A549 (cell line): ENCODE data around the gene CFAP44. TPM values are rescaled to one million over a fixed set of nuclear protein-coding genes. Genes with fewer than 3 reads are reported as not detected.

Experiments used
- ATAC-seq, 2 experiments: fragments of 200-7000 bp in 1 of 2; fragments of >200 bp in 1 of 2; cut with Nextera tagmentation in 1 of 2; cut with Tn5 transposase in 1 of 2; 3 replicates each; pipeline versions ENCODE4 v1.8.0 to v1.9.1; 2018 to 2020; ENCODE audit warnings: mild to moderate bottlenecking in 1 of 2, moderate library complexity in 1 of 2
- CTCF ChIA-PET: fragments of 300-600 bp; sonication (Branson Sonifier 250); formaldehyde crosslinking; extraction: SDS; loops from one replicate; lab custom pipeline; 2021; ENCODE audit warnings: antibody characterized with exemption, inconsistent platforms; lab: Yijun Ruan, JAX
- POLR2A ChIA-PET: fragments of 350-600 bp; formaldehyde crosslinking; extraction: SDS; loops from one replicate; lab custom pipeline; 2021; ENCODE audit warnings: antibody characterized with exemption, inconsistent platforms; lab: Yijun Ruan, JAX
- DNase-seq, 2 experiments: peaks; one replicate each; pipeline versions ENCODE4 v3.0.0 to v3.0.0-alpha.2; 2011 to 2016; ENCODE audit warnings: low read depth in 1 of 2, low spot score in 1 of 2
- FAIRE-seq: peaks from 2 replicates; lab custom pipeline; 2011; peaks lifted over from hg19 to GRCh38; lab: Jason Lieb, UNC
- H3K27ac ChIP-seq, 2 experiments: fragments of >200 bp; sonication (Bioruptor Twin); formaldehyde crosslinking; 3 replicates each; pipeline ENCODE4 v1.5.1; 2016 to 2017
- H3K4me1 ChIP-seq: fragments of >200 bp; sonication (Bioruptor Twin); formaldehyde crosslinking; 3 replicates; pipeline ENCODE4 v1.6.1; 2016
- H3K4me2 ChIP-seq: fragments of >200 bp; sonication (Bioruptor Twin); formaldehyde crosslinking; 3 replicates; pipeline ENCODE4 v1.6.1; 2016
- H3K4me3 ChIP-seq: fragments of >200 bp; sonication (Bioruptor Twin); formaldehyde crosslinking; 3 replicates; pipeline ENCODE4 v1.5.1; 2016
- H3K9me3 ChIP-seq: fragments of >200 bp; sonication (Bioruptor Twin); formaldehyde crosslinking; 3 replicates; pipeline ENCODE4 v1.6.1; 2016
- CBX2 ChIP-seq: fragments of 200-600 bp; sonication (generic); IDR thresholded peaks from 2 replicates; pipeline ENCODE4 v1.6.1; 2016; ENCODE audit warnings: low read depth, mild to moderate bottlenecking, borderline replicate concordance
- CBX8 ChIP-seq: fragments of 200-600 bp; sonication (generic); IDR thresholded peaks from 2 replicates; pipeline ENCODE4 v1.6.1; 2016
- CEBPB ChIP-seq, 2 experiments: fragments of >200 bp in 1 of 2; sonication (Bioruptor Twin) in 1 of 2; formaldehyde crosslinking in 1 of 2; IDR thresholded peaks; 2 replicates each; pipeline ENCODE4 v1.6.1; 2012 to 2016
- CHD2 ChIP-seq: fragments of 150-350 bp; IDR thresholded peaks from 2 replicates; pipeline ENCODE4 v1.6.1; 2014; ENCODE audit warnings: low read length; ENCODE audit not compliant: partially characterized antibody
- CTCF ChIP-seq: fragments of >200 bp; sonication (Bioruptor Twin); formaldehyde crosslinking; IDR thresholded peaks from 3 replicates; pipeline ENCODE4 v1.5.1; 2016
- EHF ChIP-seq: fragments of 250-450 bp; sonication (Bioruptor Pico); IDR thresholded peaks from 2 replicates; pipeline ENCODE4 v1.5.0; 2020; ENCODE audit warnings: mild to moderate bottlenecking
- EP300 ChIP-seq, 2 experiments: fragments of >200 bp; sonication (Bioruptor Twin); formaldehyde crosslinking; IDR thresholded peaks; 2 replicates in 1 of 2; 3 replicates in 1 of 2; pipeline ENCODE4 v1.6.1; 2016 to 2017
- ESRRA ChIP-seq: fragments of 150-350 bp; IDR thresholded peaks from 2 replicates; pipeline ENCODE4 v1.6.1; 2014; ENCODE audit warnings: mild to moderate bottlenecking, low read length, borderline replicate concordance
- GATA3 ChIP-seq: IDR thresholded peaks from 2 replicates; pipeline ENCODE4 v1.6.1; 2012; ENCODE audit warnings: borderline replicate concordance
- HOXB13 ChIP-seq: fragments of 250-450 bp; sonication (Bioruptor Pico); IDR thresholded peaks from 2 replicates; pipeline ENCODE4 v1.5.0; 2020; ENCODE audit warnings: low read depth, mild to moderate bottlenecking, moderate library complexity
- HOXB5 ChIP-seq: fragments of 250-450 bp; sonication (Bioruptor Pico); IDR thresholded peaks from 2 replicates; pipeline ENCODE4 v1.5.0; 2020; ENCODE audit warnings: mild to moderate bottlenecking, moderate library complexity
- NPAS2 ChIP-seq: fragments of 250-450 bp; sonication (Bioruptor Pico); IDR thresholded peaks from 2 replicates; pipeline ENCODE4 v1.8.0; 2022; ENCODE audit warnings: mild to moderate bottlenecking, moderate library complexity, borderline replicate concordance
- NR3C1 ChIP-seq: fragments of >200 bp; sonication (Bioruptor Twin); formaldehyde crosslinking; IDR thresholded peaks from 3 replicates; pipeline ENCODE4 v1.6.1; 2017
- RAD21 ChIP-seq, 2 experiments: fragments of >200 bp in 1 of 2; sonication (Bioruptor Twin) in 1 of 2; formaldehyde crosslinking in 1 of 2; IDR thresholded peaks in 1 of 2; conservative IDR thresholded peaks in 1 of 2; 2 replicates in 1 of 2; 3 replicates in 1 of 2; pipeline ENCODE4 v1.6.1; 2012 to 2018; ENCODE audit warnings: inconsistent platforms in 1 of 2
- RCOR1 ChIP-seq: fragments of 150-350 bp; IDR thresholded peaks from 2 replicates; pipeline ENCODE4 v1.6.1; 2014; ENCODE audit warnings: antibody characterized with exemption, low read length, low read depth
- TFCP2L1 ChIP-seq: fragments of 250-450 bp; sonication (Bioruptor Pico); IDR thresholded peaks from 2 replicates; pipeline ENCODE4 v1.5.0; 2021; ENCODE audit warnings: mild to moderate bottlenecking
- ZC3H11A ChIP-seq: fragments of 450-650 bp; IDR thresholded peaks from 2 replicates; pipeline ENCODE4 v1.6.1; 2014; ENCODE audit warnings: antibody characterized with exemption, mild to moderate bottlenecking
- ZNF302 ChIP-seq: fragments of 250-450 bp; sonication (Bioruptor Pico); IDR thresholded peaks from 2 replicates; pipeline ENCODE4 v1.9.0; 2021; ENCODE audit warnings: inconsistent platforms, mild to moderate bottlenecking, moderate library complexity
- WGBS: methylation state at CpG from one replicate; pipeline ENCODE4 v1.1.6; 2017; ENCODE audit errors: missing lambda C conversion rate; 5-methylcytosine and 5-hydroxymethylcytosine counted together
- polyA plus RNA-seq, 4 experiments: library from polyadenylated mRNA; depleted of rRNA in 3 of 4; stranded (reverse); fragments of >200 nt; fragmentation: RNase III in 1 of 4; extraction: RNeasy Plus Mini Kit Qiagen cat#74134 plus additional on column Dnase treatment in 1 of 4; gene quantifications; 2 replicates in 3 of 4; 3 replicates in 1 of 4; pipeline ENCODE4 v1.2.3, GENCODE V29; 2011 to 2017
- TF ChIP-seq, protein P1 (sequence below): fragments of 150-350 bp; IDR thresholded peaks from 2 replicates; pipeline ENCODE4 v1.6.1; 2014; ENCODE audit warnings: low read depth, mild to moderate bottlenecking, low read length
- TF ChIP-seq, protein P2 (sequence below): fragments of >200 bp; sonication (Bioruptor Twin); formaldehyde crosslinking; IDR thresholded peaks from 2 replicates; pipeline ENCODE4 v1.6.1; 2016

CFAP44 gene
- polyA plus RNA-seq, 2 of the 4 experiments (the other 2 are of a cell fraction): 4.5 to 9.4 TPM

- FAIRE-seq (no peak), ATAC-seq (no peak), DNase-seq (no peak)
- TF ChIP-seq HOXB5 (CRISPR knock-in tag): no peak
- TF ChIP-seq CTCF: no peak
- no peak for TF ChIP-seq GATA3
- TF ChIP-seq, protein P1, sequence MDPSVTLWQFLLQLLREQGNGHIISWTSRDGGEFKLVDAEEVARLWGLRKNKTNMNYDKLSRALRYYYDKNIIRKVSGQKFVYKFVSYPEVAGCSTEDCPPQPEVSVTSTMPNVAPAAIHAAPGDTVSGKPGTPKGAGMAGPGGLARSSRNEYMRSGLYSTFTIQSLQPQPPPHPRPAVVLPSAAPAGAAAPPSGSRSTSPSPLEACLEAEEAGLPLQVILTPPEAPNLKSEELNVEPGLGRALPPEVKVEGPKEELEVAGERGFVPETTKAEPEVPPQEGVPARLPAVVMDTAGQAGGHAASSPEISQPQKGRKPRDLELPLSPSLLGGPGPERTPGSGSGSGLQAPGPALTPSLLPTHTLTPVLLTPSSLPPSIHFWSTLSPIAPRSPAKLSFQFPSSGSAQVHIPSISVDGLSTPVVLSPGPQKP: no peak
- no peak for TF ChIP-seq CHD2
- no peak for TF ChIP-seq CBX2
- TF ChIP-seq, protein P2, sequence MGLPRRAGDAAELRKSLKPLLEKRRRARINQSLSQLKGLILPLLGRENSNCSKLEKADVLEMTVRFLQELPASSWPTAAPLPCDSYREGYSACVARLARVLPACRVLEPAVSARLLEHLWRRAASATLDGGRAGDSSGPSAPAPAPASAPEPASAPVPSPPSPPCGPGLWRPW: no peak
- WGBS: 96% methylated on average over 3 of the region's 3 CpGs
- Histone ChIP-seq H3K4me2 (no peak overlapping the region), H3K4me1 (no peaks in the 10 kb centered on the region), H3K4me3 (no peak overlapping the region), H3K9me3 (no peaks in the 10 kb centered on the region), H3K27ac (no peak overlapping the region)
- CTCF ChIA-PET: no interaction called here
- POLR2A ChIA-PET: no interaction called here
Measured at GRCh38 chr3:113454630-113455029, 13.3 kb upstream of the CFAP44 start.

- no peak overlapping the region for H3K4me3 ChIP-seq
- ChIA-PET CTCF (interaction anchor here (0.9 kb wide), 1 partner anchor 124 kb away, joined by 3 read pairs; no protein-coding TSS in a partner anchor), POLR2A (no interaction called here)
- DNase-seq: no peak
- ATAC-seq: no peak
- H3K4me2 ChIP-seq: no peak overlapping the region
- no peaks in the 10 kb centered on the region for H3K4me1 ChIP-seq
- no peak overlapping the region for H3K27ac ChIP-seq
- no peak for FAIRE-seq
- 95% methylated on average over 6 of the region's 6 CpGs for WGBS
- H3K9me3 ChIP-seq: no peaks in the 10 kb centered on the region
- TF ChIP-seq TFCP2L1 (no peak), RAD21 (conservative IDR thresholded peaks at IDR 0.05 in 1 of 2, IDR thresholded peaks at IDR 0.05 in 1 of 2) (no peak), EP300 (IDR thresholded peaks at IDR 0.05) (no peak)
Measured at GRCh38 chr3:113454057-113454456, 12.8 kb upstream of the CFAP44 start.

GRCh38 chr3:113450911-113451310, 9.6 kb upstream of the CFAP44 start:
- WGBS: 97% methylated on average over 1 of the region's 1 CpG
- H3K27ac ChIP-seq: no peak overlapping the region
- no peaks in the 10 kb centered on the region for H3K4me1 ChIP-seq
- FAIRE-seq (no peak), DNase-seq (no peak), ATAC-seq (no peak)
- no peak overlapping the region for H3K4me2 ChIP-seq
- ChIA-PET POLR2A (no interaction called here), CTCF (no interaction called here)
- no peaks in the 10 kb centered on the region for H3K9me3 ChIP-seq
- no peak overlapping the region for H3K4me3 ChIP-seq
- TF ChIP-seq NPAS2 (CRISPR knock-in tag) (no peak), ESRRA (no peak), ZC3H11A (no peak), RAD21 (conservative IDR thresholded peaks at IDR 0.05 in 1 of 2, IDR thresholded peaks at IDR 0.05 in 1 of 2) (no peak), GATA3 (no peak), HOXB13 (CRISPR knock-in tag) (no peak), ZNF302 (CRISPR knock-in tag) (no peak), RCOR1 (no peak), NR3C1 (no peak), CBX8 (no peak), CEBPB (IDR thresholded peaks at IDR 0.05) (no peak), EHF (CRISPR knock-in tag) (no peak)
- TF ChIP-seq, protein P1: no peak
